MM.1S (cell line): Measurements from ENCODE around the gene CACNA1C.

Experiments used
- DNase-seq: peaks from one replicate; pipeline ENCODE4 v3.0.0-alpha.2; 2015
- H2AFZ ChIP-seq: fragments of 300-600 bp; sonication (generic); 2 replicates; pipeline ENCODE4 v1.6.0; 2016; ENCODE audit warnings: antibody characterized with exemption, low read length
- H3F3A ChIP-seq: fragments of 300-600 bp; sonication (generic); 2 replicates; pipeline ENCODE4 v1.6.1; 2016; ENCODE audit warnings: mild to moderate bottlenecking, antibody characterized with exemption, low read length, moderate library complexity, mixed read lengths; ENCODE audit not compliant: insufficient read depth
- H3K27ac ChIP-seq: fragments of 300-600 bp; sonication (generic); 2 replicates; pipeline ENCODE4 v1.5.1; 2016; ENCODE audit warnings: mild to moderate bottlenecking, low read length
- H3K27me3 ChIP-seq: fragments of 300-600 bp; sonication (generic); replicated peaks from 2 replicates; pipeline ENCODE4 v1.6.0; 2016; ENCODE audit warnings: low read length; ENCODE audit not compliant: insufficient read depth
- H3K36me3 ChIP-seq: fragments of 300-600 bp; sonication (generic); replicated peaks from 2 replicates; pipeline ENCODE4 v1.6.1; 2016; ENCODE audit warnings: mild to moderate bottlenecking, low read length, mixed read lengths; ENCODE audit not compliant: insufficient read depth
- H3K4me1 ChIP-seq: fragments of 300-600 bp; sonication (generic); 2 replicates; pipeline ENCODE4 v1.6.1; 2016; ENCODE audit warnings: low read length, mixed read lengths
- H3K4me2 ChIP-seq: fragments of 300-600 bp; sonication (generic); 2 replicates; pipeline ENCODE4 v1.6.0; 2016; ENCODE audit warnings: low read depth, low read length
- H3K4me3 ChIP-seq: fragments of 300-600 bp; sonication (generic); 2 replicates; pipeline ENCODE4 v1.5.1; 2016; ENCODE audit warnings: low read length, mixed read lengths
- H3K79me2 ChIP-seq: fragments of 300-600 bp; sonication (generic); 2 replicates; pipeline ENCODE4 v1.6.1; 2016; ENCODE audit warnings: mixed run types, low read length, mixed read lengths
- H3K9ac ChIP-seq: fragments of 300-600 bp; sonication (generic); 2 replicates; pipeline ENCODE4 v1.6.1; 2016; ENCODE audit warnings: low read length, mixed read lengths
- H3K9me2 ChIP-seq: fragments of 300-600 bp; sonication (generic); replicated peaks from 2 replicates; pipeline ENCODE4 v1.6.1; 2016; ENCODE audit warnings: mild to moderate bottlenecking, low read length, mixed read lengths; ENCODE audit not compliant: insufficient read depth
- H3K9me3 ChIP-seq: fragments of 300-600 bp; sonication (generic); replicated peaks from 2 replicates; pipeline ENCODE4 v1.6.1; 2016; ENCODE audit warnings: mild to moderate bottlenecking, low read length, mixed read lengths; ENCODE audit not compliant: insufficient read depth
- H4K20me1 ChIP-seq: fragments of 300-600 bp; sonication (generic); 2 replicates; pipeline ENCODE4 v1.6.1; 2016; ENCODE audit warnings: mild to moderate bottlenecking, low read length, moderate library complexity, mixed read lengths; ENCODE audit not compliant: insufficient read depth
- EZH2 ChIP-seq: fragments of 300-600 bp; sonication (generic); optimal IDR thresholded peaks from 2 replicates; pipeline ENCODE3; 2017; ENCODE audit warnings: low read depth, mild to moderate bottlenecking, antibody characterized with exemption, low read length, mixed read lengths
- EZH2phosphoT487 ChIP-seq: fragments of 300-600 bp; sonication (generic); IDR thresholded peaks from 2 replicates; pipeline ENCODE4 v1.6.1; 2018; ENCODE audit warnings: antibody characterized with exemption, low read length
- TF ChIP-seq, protein P1 (sequence below): fragments of 300-600 bp; sonication (generic); IDR thresholded peaks from 2 replicates; pipeline ENCODE4 v1.5.1; 2016; ENCODE audit warnings: antibody characterized with exemption, low read length, mixed read lengths

Gene CACNA1C

DNA sequence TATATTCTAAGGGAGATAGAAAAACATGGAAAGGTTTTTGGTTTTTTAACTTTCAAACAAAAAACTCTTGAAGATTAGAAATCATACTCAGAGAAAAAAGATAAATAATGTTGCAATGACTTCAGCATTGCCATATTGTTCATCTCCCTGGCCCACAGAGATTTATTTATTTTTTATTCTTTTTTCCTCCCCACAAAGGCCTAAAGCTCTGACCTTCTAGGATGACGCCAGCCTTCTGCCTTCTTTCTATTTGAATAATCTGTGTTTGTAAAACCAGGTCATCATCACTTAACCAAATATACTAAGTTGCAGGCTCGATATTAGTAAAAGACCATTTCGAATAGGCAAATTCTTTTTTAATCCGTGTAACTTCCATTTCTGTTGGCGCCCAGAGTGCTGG, 44.1 kb upstream of the CACNA1C start:
- TF ChIP-seq EZH2 = no peak
- TF ChIP-seq, protein P1, sequence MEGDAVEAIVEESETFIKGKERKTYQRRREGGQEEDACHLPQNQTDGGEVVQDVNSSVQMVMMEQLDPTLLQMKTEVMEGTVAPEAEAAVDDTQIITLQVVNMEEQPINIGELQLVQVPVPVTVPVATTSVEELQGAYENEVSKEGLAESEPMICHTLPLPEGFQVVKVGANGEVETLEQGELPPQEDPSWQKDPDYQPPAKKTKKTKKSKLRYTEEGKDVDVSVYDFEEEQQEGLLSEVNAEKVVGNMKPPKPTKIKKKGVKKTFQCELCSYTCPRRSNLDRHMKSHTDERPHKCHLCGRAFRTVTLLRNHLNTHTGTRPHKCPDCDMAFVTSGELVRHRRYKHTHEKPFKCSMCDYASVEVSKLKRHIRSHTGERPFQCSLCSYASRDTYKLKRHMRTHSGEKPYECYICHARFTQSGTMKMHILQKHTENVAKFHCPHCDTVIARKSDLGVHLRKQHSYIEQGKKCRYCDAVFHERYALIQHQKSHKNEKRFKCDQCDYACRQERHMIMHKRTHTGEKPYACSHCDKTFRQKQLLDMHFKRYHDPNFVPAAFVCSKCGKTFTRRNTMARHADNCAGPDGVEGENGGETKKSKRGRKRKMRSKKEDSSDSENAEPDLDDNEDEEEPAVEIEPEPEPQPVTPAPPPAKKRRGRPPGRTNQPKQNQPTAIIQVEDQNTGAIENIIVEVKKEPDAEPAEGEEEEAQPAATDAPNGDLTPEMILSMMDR = no peak
- no peak for TF ChIP-seq EZH2phosphoT487
- no peaks in the 10 kb centered on the region for H4K20me1 ChIP-seq
- no peaks in the 10 kb centered on the region for H3K9me3 ChIP-seq
- no peak overlapping the region for H3K27ac ChIP-seq
- DNase-seq = no peak
- H2AFZ ChIP-seq = no peak overlapping the region
- peaks cover 1% of the 10 kb centered on the region; the same call in 1 of the 2 replicates for H3K79me2 ChIP-seq
- H3K4me1 ChIP-seq = no peaks in the 10 kb centered on the region
- no peak overlapping the region for H3K4me3 ChIP-seq
- no peak overlapping the region for H3K9ac ChIP-seq
- no peaks in the 10 kb centered on the region for H3K27me3 ChIP-seq
- H3K9me2 ChIP-seq = no peaks in the 10 kb centered on the region
- H3F3A ChIP-seq = no peaks in the 10 kb centered on the region
- H3K4me2 ChIP-seq = no peak overlapping the region
- H3K36me3 ChIP-seq = no peaks in the 10 kb centered on the region

DNA sequence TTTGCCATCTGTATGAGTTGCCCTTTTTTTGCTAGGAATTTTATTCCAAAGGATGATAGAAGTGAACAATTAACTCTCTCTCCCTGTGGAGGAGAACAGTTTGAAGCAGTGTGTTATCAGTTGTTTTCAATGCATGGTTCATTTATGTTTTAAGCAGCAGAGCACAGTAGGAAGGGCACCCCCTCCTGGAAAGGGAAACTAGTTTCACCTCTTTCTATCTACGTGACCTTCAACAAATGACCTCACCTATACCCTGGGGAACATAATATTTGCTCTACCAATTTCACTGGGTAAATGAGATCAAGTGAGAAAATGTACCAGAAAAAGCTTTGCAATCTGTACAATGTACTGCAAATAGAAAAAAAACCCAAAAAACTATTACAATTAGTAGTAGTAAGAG, 43.2 kb upstream of the CACNA1C start:
- H3K9me3 ChIP-seq = no peaks in the 10 kb centered on the region
- H3K9ac ChIP-seq = no peak overlapping the region
- no peak overlapping the region for H3K4me3 ChIP-seq
- no peaks in the 10 kb centered on the region for H3K27me3 ChIP-seq
- H3K36me3 ChIP-seq = no peaks in the 10 kb centered on the region
- no peak overlapping the region for H3K27ac ChIP-seq
- no peaks in the 10 kb centered on the region for H3F3A ChIP-seq
- H3K79me2 ChIP-seq = no peaks in the 10 kb centered on the region
- no peaks in the 10 kb centered on the region for H3K4me1 ChIP-seq
- no peak overlapping the region for H2AFZ ChIP-seq
- no peak overlapping the region for H3K4me2 ChIP-seq
- no peaks in the 10 kb centered on the region for H4K20me1 ChIP-seq
- H3K9me2 ChIP-seq = no peaks in the 10 kb centered on the region
- DNase-seq = no peak
- TF ChIP-seq EZH2 = no peak
- no peak for TF ChIP-seq EZH2phosphoT487
- TF ChIP-seq, protein P1 = no peak

DNA sequence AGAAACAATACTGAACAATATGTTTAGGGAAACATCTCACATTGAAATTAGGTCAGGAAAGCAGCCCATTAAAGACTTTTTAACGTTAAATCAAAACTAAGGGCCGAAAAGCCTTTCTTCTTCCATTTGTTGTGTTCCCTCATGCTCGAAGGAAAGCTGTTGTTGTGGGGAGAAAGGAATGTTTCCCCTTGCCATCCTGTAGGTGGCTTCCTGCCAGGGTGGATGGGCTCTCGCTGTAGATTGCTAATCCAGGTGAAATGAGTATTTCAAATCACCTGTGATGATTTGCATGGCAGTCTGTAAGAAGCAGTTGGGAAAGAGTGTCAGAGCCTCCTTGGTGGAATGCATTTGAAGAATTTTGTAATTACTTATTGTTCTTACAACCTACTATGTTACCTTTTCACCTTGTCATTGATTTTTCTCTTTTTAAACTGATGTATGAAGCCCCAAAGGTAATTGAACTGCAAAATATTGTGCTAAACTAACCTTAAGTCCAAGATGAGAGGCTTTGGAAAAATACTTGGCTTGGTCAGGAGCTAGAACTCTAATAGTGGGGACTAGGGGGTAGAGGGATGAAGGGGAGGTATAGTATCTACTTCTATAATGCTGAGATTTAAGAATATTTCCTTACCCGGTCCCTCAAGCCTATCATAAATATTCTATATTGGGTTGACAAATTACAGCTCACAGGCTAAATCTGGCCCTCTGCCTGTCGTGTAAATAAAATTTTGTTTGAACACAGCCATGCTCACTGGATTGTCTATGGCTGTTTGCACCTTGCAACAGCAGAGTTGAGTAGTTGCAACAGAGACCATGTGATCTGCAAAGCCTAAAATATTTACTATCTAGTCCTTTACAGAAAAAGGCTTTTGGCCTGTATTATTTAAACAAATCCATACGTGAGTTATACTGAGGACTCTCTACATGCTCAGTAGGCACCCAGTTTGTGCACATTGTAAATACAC, 40.9 kb upstream of the CACNA1C start:
- Histone ChIP-seq H3K36me3 (no peaks in the 10 kb centered on the region), H3K27me3 (no peaks in the 10 kb centered on the region), H3K4me1 (no peaks in the 10 kb centered on the region), H3K9ac (no peak overlapping the region), H3K79me2 (no peaks in the 10 kb centered on the region), H3K4me3 (no peak overlapping the region), H3K4me2 (no peak overlapping the region), H3F3A (no peaks in the 10 kb centered on the region), H3K9me3 (no peaks in the 10 kb centered on the region), H4K20me1 (no peaks in the 10 kb centered on the region), H2AFZ (no peak overlapping the region), H3K27ac (no peak overlapping the region), H3K9me2 (no peaks in the 10 kb centered on the region)
- no peak for TF ChIP-seq EZH2
- TF ChIP-seq EZH2phosphoT487 = no peak
- TF ChIP-seq, protein P1 = no peak
- DNase-seq = no peak
